GM20431 (cell line): ENCODE data around the gene CYP2B6.
"Not testable (repeated sequence)": the region's sequence is repeated elsewhere in the genome, so short reads cannot be mapped to it uniquely, and the experiment has no call there.

ENCODE experiments used
- in situ Hi-C: fragments of 300-500 bp; cut with MseI, MboI; formaldehyde crosslinking; loops from one replicate; pipeline ENCODE4 v1.15.0; 2020; ENCODE audit warnings: low sequenced_read_pairs; ENCODE audit not compliant: unreplicated experiment

Gene CYP2B6

GRCh38 chr19:40990972-40991381 is at the start of gene CYP2B6:
Gene CYP2B6, plus strand, starts transcription at chr19:40991282. Its CDS starts 24 bp downstream, at chr19:40991306.
- in situ Hi-C loops: no loop called here

GRCh38 chr19:40941481-40942219 is 49.4 kb upstream of the CYP2B6 start:
- in situ Hi-C loops: no loop called here

GRCh38 chr19:40945645-40946044 is 45.4 kb upstream of the CYP2B6 start:
- in situ Hi-C loops: no loop called here

- in situ Hi-C loops: no loop called here
These were observed 44.0 kb upstream of the CYP2B6 start for GRCh38 chr19:40947114-40947513.

GRCh38 chr19:40947573-40947972 is 43.5 kb upstream of the CYP2B6 start:
- in situ Hi-C loops: no loop called here

- in situ Hi-C loops: no loop called here
These were observed 42.3 kb upstream of the CYP2B6 start for GRCh38 chr19:40948580-40949299.

- in situ Hi-C loops: no loop called here
These were observed 36.5 kb upstream of the CYP2B6 start for GRCh38 chr19:40954573-40954972.

GRCh38 chr19:40959338-40959737 is 31.7 kb upstream of the CYP2B6 start:
- in situ Hi-C loops: no loop called here

GRCh38 chr19:40960062-40960685 is 30.9 kb upstream of the CYP2B6 start:
- in situ Hi-C loops: no loop called here

- in situ Hi-C loops: no loop called here
These were observed 30.3 kb upstream of the CYP2B6 start for GRCh38 chr19:40960780-40961179.

GRCh38 chr19:40962460-40962961 is 28.6 kb upstream of the CYP2B6 start:
- in situ Hi-C loops: no loop called here

- in situ Hi-C loops: not testable (repeated sequence)
These were observed 26.7 kb upstream of the CYP2B6 start for GRCh38 chr19:40964361-40964760.

- in situ Hi-C loops: not testable (repeated sequence)
These were observed 25.7 kb upstream of the CYP2B6 start for GRCh38 chr19:40965351-40965750.

GRCh38 chr19:40966591-40966990 is 24.5 kb upstream of the CYP2B6 start:
- in situ Hi-C loops: not testable (repeated sequence)

GRCh38 chr19:40968065-40968464 is 23.0 kb upstream of the CYP2B6 start:
- in situ Hi-C loops: not testable (repeated sequence)

GRCh38 chr19:40969721-40970120 is 21.4 kb upstream of the CYP2B6 start:
- in situ Hi-C loops: not testable (repeated sequence)

GRCh38 chr19:40970396-40971345 is 20.4 kb upstream of the CYP2B6 start:
- in situ Hi-C loops: not testable (repeated sequence)

GRCh38 chr19:40974633-40975037 is 16.4 kb upstream of the CYP2B6 start:
- in situ Hi-C loops: no loop called here

- in situ Hi-C loops: no loop called here
These were observed 14.9 kb upstream of the CYP2B6 start for GRCh38 chr19:40976134-40976533.

- in situ Hi-C loops: no loop called here
These were observed 14.4 kb upstream of the CYP2B6 start for GRCh38 chr19:40976724-40977123.
